ENCODE measurements around the gene CHCHD1. TPM values are rescaled to one million over a fixed set of nuclear protein-coding genes. Genes with fewer than 3 reads are reported as not detected.

CHCHD1 gene
- total RNA-seq, 1 experiment from 2014 or later: 19.5 TPM

GRCh38 chr10:73808021-73808815 is 26.4 kb downstream of the CHCHD1 start:
- Mint-ChIP-seq H3K4me1 (ENCODE audit: insufficient read depth, unreplicated experiment) (peaks cover 11% of the 10 kb centered on the region), H3K27me3 (ENCODE audit: insufficient read depth, unreplicated experiment) (no peaks in the 10 kb centered on the region), H3K27ac (ENCODE audit: low read depth, unreplicated experiment) (no peak overlapping the region), H3K36me3 (ENCODE audit: insufficient read depth, unreplicated experiment) (peaks cover 47% of the 10 kb centered on the region), H3K4me3 (ENCODE audit: unreplicated experiment) (no peak overlapping the region), H3K9me3 (ENCODE audit: unreplicated experiment) (no peaks in the 10 kb centered on the region)
- intact Hi-C loops (cut with micrococcal nuclease): no loop called here
- POLR2A ChIA-PET: interaction anchor here (0.6 to 2.8 kb wide), 5 partner anchors 16 to 36 kb away, joined by 4 to 53 read pairs (median 14); partner anchors contain the start of genes CHCHD1 and ZSWIM8
- BruUV-seq (replicated peaks): no TSS peak
- DNase-seq (ENCODE audit: unreplicated experiment): no peak
- TF ChIP-seq CTCF (IDR thresholded peaks at IDR 0.05; ENCODE audit: unreplicated experiment): no peak
- CTCF ChIA-PET: interaction anchor here (0.6 to 1.1 kb wide), 2 partner anchors 27 to 40 kb away, joined by 3 read pairs; no protein-coding TSS in a partner anchor

- ChIA-PET CTCF (interaction anchor here (0.6 to 1.9 kb wide), 5 partner anchors 10 to 406 kb away, joined by 3 to 9 read pairs (median 3); partner anchors contain the start of gene ZSWIM8), POLR2A (interaction anchor here (0.6 to 2.8 kb wide), 12 partner anchors 8 to 79 kb away, joined by 3 to 53 read pairs (median 6); partner anchors contain the start of genes CAMK2G, CHCHD1 and ZSWIM8)
- intact Hi-C loops (cut with micrococcal nuclease): no loop called here
- no peaks in the 10 kb centered on the region for H3K27me3 Mint-ChIP-seq (ENCODE audit: insufficient read depth, unreplicated experiment)
- H3K9me3 Mint-ChIP-seq (ENCODE audit: unreplicated experiment): no peaks in the 10 kb centered on the region
- peaks cover 41% of the 10 kb centered on the region for H3K36me3 Mint-ChIP-seq (ENCODE audit: insufficient read depth, unreplicated experiment)
- no peak overlapping the region for H3K27ac Mint-ChIP-seq (ENCODE audit: low read depth, unreplicated experiment)
- H3K4me1 Mint-ChIP-seq (ENCODE audit: insufficient read depth, unreplicated experiment): peaks cover 11% of the 10 kb centered on the region
- peak overlapping the region; percentile 29 for H3K4me3 Mint-ChIP-seq (ENCODE audit: unreplicated experiment)
- no peak for DNase-seq (ENCODE audit: unreplicated experiment)
- TF ChIP-seq CTCF (IDR thresholded peaks at IDR 0.05; ENCODE audit: unreplicated experiment): no peak
- BruUV-seq (replicated peaks): no TSS peak
Measured at GRCh38 chr10:73809061-73809818, 27.4 kb downstream of the CHCHD1 start.

GRCh38 chr10:73810358-73810734 is 28.5 kb downstream of the CHCHD1 start:
- POLR2A ChIA-PET: interaction anchor here (0.6 to 2.8 kb wide), 15 partner anchors 9 to 122 kb away, joined by 3 to 53 read pairs (median 4); partner anchors contain the start of genes CAMK2G, CHCHD1 and ZSWIM8
- DNase-seq (ENCODE audit: unreplicated experiment): no peak
- Mint-ChIP-seq H3K27me3 (ENCODE audit: insufficient read depth, unreplicated experiment) (no peaks in the 10 kb centered on the region), H3K36me3 (ENCODE audit: insufficient read depth, unreplicated experiment) (peaks cover 36% of the 10 kb centered on the region), H3K4me3 (ENCODE audit: unreplicated experiment) (peak overlapping the region; percentile 72), H3K4me1 (ENCODE audit: insufficient read depth, unreplicated experiment) (peaks cover 11% of the 10 kb centered on the region), H3K9me3 (ENCODE audit: unreplicated experiment) (no peaks in the 10 kb centered on the region), H3K27ac (ENCODE audit: low read depth, unreplicated experiment) (peak overlapping the region; percentile 19)
- TF ChIP-seq CTCF (IDR thresholded peaks at IDR 0.05; ENCODE audit: unreplicated experiment): no peak
- CTCF ChIA-PET: interaction anchor here (1.9 kb wide), 1 partner anchor 130 kb away, joined by 7 read pairs; no protein-coding TSS in a partner anchor
- TSS peak; percentile 22 for BruUV-seq (replicated peaks)
- intact Hi-C loops (cut with micrococcal nuclease): loop anchor here (2.0 kb wide), 1 partner anchor 68 kb away; no protein-coding TSS in a partner anchor
